SU-DHL-6 (cell line): ENCODE data around the gene PABPC1L2B.
"Not testable (repeated sequence)": the region's sequence is repeated elsewhere in the genome, so short reads cannot be mapped to it uniquely, and the experiment has no call there.

ENCODE experiments used
- CTCF ChIP-seq: fragments of 200-600 bp; sonication (generic); IDR thresholded peaks from one replicate; pipeline ENCODE4 v1.5.1; 2017; ENCODE audit warnings: antibody characterized with exemption, mild to moderate bottlenecking, low read length, moderate library complexity; ENCODE audit not compliant: insufficient read depth, poor library complexity, severe bottlenecking
- EZH2phosphoT487 ChIP-seq: fragments of 200-600 bp; sonication (generic), shearing (Covaris generic); conservative IDR thresholded peaks from 2 replicates; pipeline ENCODE4 v1.6.1; 2018; ENCODE audit warnings: mild to moderate bottlenecking, antibody characterized with exemption, low read length, moderate library complexity, mixed read lengths

GRCh38 chrX:72974885-72975284, 27.9 kb upstream of the PABPC1L2B start:
- not testable (repeated sequence) for TF ChIP-seq CTCF, EZH2phosphoT487
